SK-N-SH (cell line): ENCODE data around the gene C11orf65. TPM values are rescaled to one million over a fixed set of nuclear protein-coding genes. Genes with fewer than 3 reads are reported as not detected.
"Not testable (repeated sequence)": the region's sequence is repeated elsewhere in the genome, so short reads cannot be mapped to it uniquely, and the experiment has no call there.

Source experiments
- CTCF ChIA-PET: fragments of 300-600, 350-600 bp; formaldehyde crosslinking; extraction: SDS; loops from one replicate; lab custom pipeline; 2021; lab: Yijun Ruan, JAX
- POLR2A ChIA-PET: fragments of 350-600 bp; sonication (Branson Sonifier 250); formaldehyde crosslinking; extraction: SDS; loops from one replicate; lab custom pipeline; 2020; ENCODE audit warnings: antibody characterized with exemption, inconsistent platforms; lab: Yijun Ruan, JAX
- DNase-seq: peaks from one replicate; pipeline ENCODE4 v3.0.0; 2012
- H2AFZ ChIP-seq: fragments of 200-600 bp; sonication (generic); 2 replicates; pipeline ENCODE4 v1.8.1; 2016; ENCODE audit warnings: antibody characterized with exemption, mild to moderate bottlenecking, low read depth
- H3F3A ChIP-seq: fragments of 200-600 bp; sonication (generic); replicated peaks from 2 replicates; pipeline ENCODE3; 2016; ENCODE audit warnings: antibody characterized with exemption, mild to moderate bottlenecking; ENCODE audit not compliant: insufficient read depth
- H3K27ac ChIP-seq, 2 experiments: fragments of 200-500 bp in 1 of 2; fragments of 200-600 bp in 1 of 2; sonication (Bioruptor generic) in 1 of 2; sonication (generic), shearing (Covaris generic) in 1 of 2; 2 replicates each; pipeline versions ENCODE4 v1.5.1 to v1.6.1; 2014 to 2016; ENCODE audit warnings: low read depth in 2 of 2, inconsistent platforms in 1 of 2, low read length in 1 of 2, mild to moderate bottlenecking in 1 of 2, mixed read lengths in 1 of 2
- H3K27me3 ChIP-seq: fragments of 200-600 bp; sonication (generic), shearing (Covaris generic); 2 replicates; pipeline ENCODE4 v1.6.1; 2016; ENCODE audit warnings: mixed run types; ENCODE audit not compliant: insufficient read depth
- H3K36me3 ChIP-seq, 2 experiments: fragments of 200-500 bp in 1 of 2; fragments of 200-600 bp in 1 of 2; sonication (Bioruptor generic) in 1 of 2; sonication (generic) in 1 of 2; replicated peaks in 1 of 2; 2 replicates each; pipeline versions ENCODE3 to v1.5.1; 2014 to 2016; ENCODE audit warnings: low read length in 1 of 2, mild to moderate bottlenecking in 1 of 2; ENCODE audit not compliant: insufficient read depth in 2 of 2, control insufficient read depth in 1 of 2
- H3K4me1 ChIP-seq, 2 experiments: fragments of 200-500 bp in 1 of 2; fragments of 200-600 bp in 1 of 2; sonication (Bioruptor generic) in 1 of 2; sonication (generic), shearing (Covaris generic) in 1 of 2; 2 replicates each; pipeline versions ENCODE4 v1.5.1 to v1.6.1; 2014 to 2016; ENCODE audit warnings: low read depth in 1 of 2, low read length in 1 of 2, mixed run types in 1 of 2; ENCODE audit not compliant: insufficient read depth in 2 of 2, control insufficient read depth in 1 of 2
- H3K4me2 ChIP-seq: fragments of 200-600 bp; sonication (generic), shearing (Covaris generic); 2 replicates; pipeline ENCODE4 v1.6.1; 2017; ENCODE audit warnings: mixed run types
- H3K4me3 ChIP-seq, 2 experiments: fragments of 200-500 bp in 1 of 2; fragments of 200-600 bp in 1 of 2; sonication (Bioruptor generic) in 1 of 2; sonication (generic), shearing (Covaris generic) in 1 of 2; 2 replicates each; pipeline versions ENCODE4 v1.5.1 to v1.8.1; 2014 to 2016; ENCODE audit warnings: low read depth in 2 of 2, inconsistent platforms in 1 of 2, low read length in 1 of 2, mild to moderate bottlenecking in 1 of 2, mixed read lengths in 1 of 2, moderate library complexity in 1 of 2
- H3K79me2 ChIP-seq: fragments of 200-600 bp; sonication (generic); 2 replicates; pipeline ENCODE4 v1.8.1; 2017; ENCODE audit warnings: mild to moderate bottlenecking; ENCODE audit not compliant: insufficient read depth
- H3K9ac ChIP-seq: fragments of 200-600 bp; sonication (generic); 2 replicates; pipeline ENCODE4 v1.6.1; 2017; ENCODE audit warnings: mixed run types
- H3K9me2 ChIP-seq: fragments of 200-600 bp; sonication (generic); 2 replicates; pipeline ENCODE4 v1.6.1; 2017; ENCODE audit warnings: mixed run types
- H3K9me3 ChIP-seq: fragments of 200-600 bp; sonication (generic); 2 replicates; pipeline ENCODE4 v1.6.1; 2017; ENCODE audit warnings: mixed run types, mild to moderate bottlenecking, moderate library complexity
- H4K20me1 ChIP-seq: fragments of 200-600 bp; sonication (generic); 2 replicates; pipeline ENCODE4 v1.6.1; 2017; ENCODE audit warnings: mild to moderate bottlenecking, mixed run types; ENCODE audit not compliant: insufficient read depth
- CHD2 ChIP-seq: fragments of 150-350 bp; IDR thresholded peaks from 2 replicates; pipeline ENCODE4 v1.6.1; 2018; ENCODE audit warnings: low read length; ENCODE audit not compliant: partially characterized antibody
- EP300 ChIP-seq, 2 experiments: IDR thresholded peaks; 2 replicates each; pipeline versions ENCODE4 v1.4.0 to v1.6.1; 2012; ENCODE audit warnings: borderline replicate concordance in 1 of 2, low read depth in 1 of 2, low read length in 1 of 2
- EZH2phosphoT487 ChIP-seq: fragments of 200-600 bp; sonication (generic); IDR thresholded peaks from 2 replicates; pipeline ENCODE4 v1.6.1; 2017; ENCODE audit warnings: low read depth, mixed run types, mild to moderate bottlenecking, antibody characterized with exemption, moderate library complexity, borderline replicate concordance
- FOSL2 ChIP-seq: IDR thresholded peaks from 2 replicates; pipeline ENCODE4 v1.4.0; 2012; ENCODE audit warnings: low read depth, mild to moderate bottlenecking, moderate library complexity, borderline replicate concordance
- GABPA ChIP-seq: IDR thresholded peaks from 2 replicates; pipeline ENCODE4 v1.4.0; 2012; ENCODE audit warnings: low read depth, mild to moderate bottlenecking
- GATA2 ChIP-seq: sonication (generic); formaldehyde crosslinking; IDR thresholded peaks from 2 replicates; pipeline ENCODE4 v1.5.0; 2020; ENCODE audit warnings: mild to moderate bottlenecking, missing genetic modification reagents
- MEF2A ChIP-seq: IDR thresholded peaks from 2 replicates; pipeline ENCODE4 v1.4.0; 2012; ENCODE audit warnings: low read depth, borderline replicate concordance
- NFIC ChIP-seq: IDR thresholded peaks from 2 replicates; pipeline ENCODE4 v1.4.0; 2012; ENCODE audit warnings: borderline replicate concordance
- POLR2AphosphoS5 ChIP-seq: IDR thresholded peaks from 2 replicates; pipeline ENCODE4 v1.6.1; 2012; ENCODE audit warnings: low read depth, low read length
- RFX5 ChIP-seq: IDR thresholded peaks from 2 replicates; pipeline ENCODE4 v1.6.1; 2012; ENCODE audit warnings: mild to moderate bottlenecking, improper control_type of control experiment, low read length
- RXRA ChIP-seq: IDR thresholded peaks from 2 replicates; pipeline ENCODE4 v1.4.0; 2012; ENCODE audit warnings: low read depth, mild to moderate bottlenecking, borderline replicate concordance
- SIN3A ChIP-seq: IDR thresholded peaks from 2 replicates; pipeline ENCODE4 v1.6.1; 2012; ENCODE audit warnings: low read depth, mild to moderate bottlenecking, low read length, moderate library complexity, borderline replicate concordance
- TAF1 ChIP-seq: IDR thresholded peaks from 2 replicates; pipeline ENCODE4 v1.6.1; 2012; ENCODE audit warnings: low read depth, mild to moderate bottlenecking, low read length, moderate library complexity, borderline replicate concordance
- WGBS: methylation state at CpG from one replicate; pipeline ENCODE4 v1.1.6; 2017; ENCODE audit warnings: low lambda C conversion rate; 5-methylcytosine and 5-hydroxymethylcytosine counted together
- polyA plus RNA-seq, 3 experiments: library from polyadenylated mRNA; depleted of rRNA; stranded (reverse); fragments of >200 nt; gene quantifications; 2 replicates each; pipeline ENCODE4 v1.2.3, GENCODE V29; 2012
- TF ChIP-seq, protein P1 (sequence below): IDR thresholded peaks from 2 replicates; pipeline ENCODE4 v1.4.0; 2012; ENCODE audit warnings: low read depth, borderline replicate concordance
- TF ChIP-seq, protein P2 (sequence below): IDR thresholded peaks from 2 replicates; pipeline ENCODE4 v1.6.1; 2012; ENCODE audit warnings: mild to moderate bottlenecking, low read depth, low read length, moderate library complexity
- TF ChIP-seq, protein P3 (sequence below): fragments of 200-600 bp; sonication (generic); IDR thresholded peaks from 2 replicates; pipeline ENCODE4 v1.6.1; 2017; ENCODE audit warnings: antibody characterized with exemption, mild to moderate bottlenecking, moderate library complexity
- TF ChIP-seq, protein P4 (sequence below): IDR thresholded peaks from 2 replicates; pipeline ENCODE4 v1.4.0; 2012; ENCODE audit warnings: low read depth
- TF ChIP-seq, protein P5 (sequence below): fragments of 150-350 bp; IDR thresholded peaks from 2 replicates; pipeline ENCODE4 v1.6.1; 2017; ENCODE audit warnings: antibody characterized with exemption, low read length, low read depth, borderline replicate concordance

C11orf65 gene
- polyA plus RNA-seq, 1 of the 3 experiments (the other 2 are of a cell fraction): 0.07 TPM

DNA sequence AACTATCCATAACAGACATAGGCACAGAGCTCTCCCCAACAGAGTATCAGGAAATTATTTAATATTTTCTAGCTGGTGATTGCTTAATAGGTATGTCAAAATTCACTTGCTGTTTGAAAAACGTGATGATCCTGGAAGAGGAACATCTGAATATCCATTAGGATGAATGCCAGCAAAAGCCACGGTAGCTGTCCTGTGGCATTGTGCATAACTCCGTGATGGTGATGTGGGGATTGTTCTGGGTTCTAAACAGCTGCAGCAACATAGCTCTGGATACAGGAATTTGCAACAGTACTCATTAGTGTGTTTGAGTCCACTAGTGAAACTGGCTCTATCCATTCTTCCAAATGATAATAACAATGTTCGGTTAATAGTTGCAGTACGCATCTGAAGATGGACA, 78.8 kb downstream of the C11orf65 start:
- CTCF ChIA-PET: no interaction called here
- WGBS: 74% methylated on average over 5 of the region's 5 CpGs

DNA sequence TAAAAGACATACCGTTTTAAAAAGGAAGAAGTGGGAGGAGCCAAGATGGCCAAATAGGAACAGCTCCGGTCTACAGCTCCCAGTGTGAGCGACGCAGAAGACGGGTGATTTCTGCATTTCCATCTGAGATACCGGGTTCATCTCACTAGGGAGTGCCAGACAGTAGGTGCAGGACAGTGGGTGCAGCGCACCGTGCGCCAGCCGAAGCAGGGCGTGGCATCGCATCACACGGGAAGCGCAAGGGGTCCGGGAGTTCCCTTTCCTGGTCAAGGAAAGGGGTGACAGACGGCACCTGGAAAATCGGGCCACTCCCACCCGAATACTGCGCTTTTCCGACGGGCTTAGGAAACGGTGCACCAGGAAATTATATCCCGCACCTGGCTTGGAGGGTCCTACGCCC, 93.8 kb downstream of the C11orf65 start:
- H2AFZ ChIP-seq, DNase-seq, H3K79me2 ChIP-seq, H3K9ac ChIP-seq, H3K4me3 ChIP-seq, H3K9me2 ChIP-seq, H4K20me1 ChIP-seq, H3K27me3 ChIP-seq, POLR2A ChIA-PET, H3K36me3 ChIP-seq, H3K9me3 ChIP-seq, H3K4me1 ChIP-seq, H3K4me2 ChIP-seq, CTCF ChIA-PET, H3K27ac ChIP-seq, H3F3A ChIP-seq: not testable (repeated sequence)
- 93% methylated on average over 23 of the region's 24 CpGs for WGBS

More for the DNA sequence above, 78.8 kb downstream of the C11orf65 start:
- Histone ChIP-seq H2AFZ (no peak overlapping the region), H3K4me3 (no peak overlapping the region), H3K9me2 (no peaks in the 10 kb centered on the region), H3K4me1 (no peaks in the 10 kb centered on the region), H3K9ac (no peak overlapping the region), H3K9me3 (no peaks in the 10 kb centered on the region), H3K36me3 (no peaks in the 10 kb centered on the region), H3K27ac (no peak overlapping the region), H3F3A (no peaks in the 10 kb centered on the region), H3K27me3 (no peaks in the 10 kb centered on the region), H3K4me2 (no peak overlapping the region), H3K79me2 (no peaks in the 10 kb centered on the region), H4K20me1 (no peaks in the 10 kb centered on the region)
- no peak for DNase-seq
- POLR2A ChIA-PET: no interaction called here
- TF ChIP-seq SIN3A (no peak), EP300 (IDR thresholded peaks at IDR 0.05; ENCODE audit: borderline replicate concordance in 1 of 2, low read depth in 1 of 2, low read length in 1 of 2) (no peak), GABPA (no peak), FOSL2 (no peak), RFX5 (no peak), NFIC (no peak), MEF2A (no peak), CHD2 (no peak), RXRA (no peak), GATA2 (CRISPR knock-in tag) (no peak), EZH2phosphoT487 (no peak), TAF1 (no peak), POLR2AphosphoS5 (no peak)
- TF ChIP-seq, protein P1, sequence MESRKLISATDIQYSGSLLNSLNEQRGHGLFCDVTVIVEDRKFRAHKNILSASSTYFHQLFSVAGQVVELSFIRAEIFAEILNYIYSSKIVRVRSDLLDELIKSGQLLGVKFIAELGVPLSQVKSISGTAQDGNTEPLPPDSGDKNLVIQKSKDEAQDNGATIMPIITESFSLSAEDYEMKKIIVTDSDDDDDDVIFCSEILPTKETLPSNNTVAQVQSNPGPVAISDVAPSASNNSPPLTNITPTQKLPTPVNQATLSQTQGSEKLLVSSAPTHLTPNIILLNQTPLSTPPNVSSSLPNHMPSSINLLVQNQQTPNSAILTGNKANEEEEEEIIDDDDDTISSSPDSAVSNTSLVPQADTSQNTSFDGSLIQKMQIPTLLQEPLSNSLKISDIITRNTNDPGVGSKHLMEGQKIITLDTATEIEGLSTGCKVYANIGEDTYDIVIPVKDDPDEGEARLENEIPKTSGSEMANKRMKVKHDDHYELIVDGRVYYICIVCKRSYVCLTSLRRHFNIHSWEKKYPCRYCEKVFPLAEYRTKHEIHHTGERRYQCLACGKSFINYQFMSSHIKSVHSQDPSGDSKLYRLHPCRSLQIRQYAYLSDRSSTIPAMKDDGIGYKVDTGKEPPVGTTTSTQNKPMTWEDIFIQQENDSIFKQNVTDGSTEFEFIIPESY: no peak
- TF ChIP-seq, protein P2, sequence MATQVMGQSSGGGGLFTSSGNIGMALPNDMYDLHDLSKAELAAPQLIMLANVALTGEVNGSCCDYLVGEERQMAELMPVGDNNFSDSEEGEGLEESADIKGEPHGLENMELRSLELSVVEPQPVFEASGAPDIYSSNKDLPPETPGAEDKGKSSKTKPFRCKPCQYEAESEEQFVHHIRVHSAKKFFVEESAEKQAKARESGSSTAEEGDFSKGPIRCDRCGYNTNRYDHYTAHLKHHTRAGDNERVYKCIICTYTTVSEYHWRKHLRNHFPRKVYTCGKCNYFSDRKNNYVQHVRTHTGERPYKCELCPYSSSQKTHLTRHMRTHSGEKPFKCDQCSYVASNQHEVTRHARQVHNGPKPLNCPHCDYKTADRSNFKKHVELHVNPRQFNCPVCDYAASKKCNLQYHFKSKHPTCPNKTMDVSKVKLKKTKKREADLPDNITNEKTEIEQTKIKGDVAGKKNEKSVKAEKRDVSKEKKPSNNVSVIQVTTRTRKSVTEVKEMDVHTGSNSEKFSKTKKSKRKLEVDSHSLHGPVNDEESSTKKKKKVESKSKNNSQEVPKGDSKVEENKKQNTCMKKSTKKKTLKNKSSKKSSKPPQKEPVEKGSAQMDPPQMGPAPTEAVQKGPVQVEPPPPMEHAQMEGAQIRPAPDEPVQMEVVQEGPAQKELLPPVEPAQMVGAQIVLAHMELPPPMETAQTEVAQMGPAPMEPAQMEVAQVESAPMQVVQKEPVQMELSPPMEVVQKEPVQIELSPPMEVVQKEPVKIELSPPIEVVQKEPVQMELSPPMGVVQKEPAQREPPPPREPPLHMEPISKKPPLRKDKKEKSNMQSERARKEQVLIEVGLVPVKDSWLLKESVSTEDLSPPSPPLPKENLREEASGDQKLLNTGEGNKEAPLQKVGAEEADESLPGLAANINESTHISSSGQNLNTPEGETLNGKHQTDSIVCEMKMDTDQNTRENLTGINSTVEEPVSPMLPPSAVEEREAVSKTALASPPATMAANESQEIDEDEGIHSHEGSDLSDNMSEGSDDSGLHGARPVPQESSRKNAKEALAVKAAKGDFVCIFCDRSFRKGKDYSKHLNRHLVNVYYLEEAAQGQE: no peak
- TF ChIP-seq, protein P3, sequence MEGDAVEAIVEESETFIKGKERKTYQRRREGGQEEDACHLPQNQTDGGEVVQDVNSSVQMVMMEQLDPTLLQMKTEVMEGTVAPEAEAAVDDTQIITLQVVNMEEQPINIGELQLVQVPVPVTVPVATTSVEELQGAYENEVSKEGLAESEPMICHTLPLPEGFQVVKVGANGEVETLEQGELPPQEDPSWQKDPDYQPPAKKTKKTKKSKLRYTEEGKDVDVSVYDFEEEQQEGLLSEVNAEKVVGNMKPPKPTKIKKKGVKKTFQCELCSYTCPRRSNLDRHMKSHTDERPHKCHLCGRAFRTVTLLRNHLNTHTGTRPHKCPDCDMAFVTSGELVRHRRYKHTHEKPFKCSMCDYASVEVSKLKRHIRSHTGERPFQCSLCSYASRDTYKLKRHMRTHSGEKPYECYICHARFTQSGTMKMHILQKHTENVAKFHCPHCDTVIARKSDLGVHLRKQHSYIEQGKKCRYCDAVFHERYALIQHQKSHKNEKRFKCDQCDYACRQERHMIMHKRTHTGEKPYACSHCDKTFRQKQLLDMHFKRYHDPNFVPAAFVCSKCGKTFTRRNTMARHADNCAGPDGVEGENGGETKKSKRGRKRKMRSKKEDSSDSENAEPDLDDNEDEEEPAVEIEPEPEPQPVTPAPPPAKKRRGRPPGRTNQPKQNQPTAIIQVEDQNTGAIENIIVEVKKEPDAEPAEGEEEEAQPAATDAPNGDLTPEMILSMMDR: no peak
- TF ChIP-seq, protein P4, sequence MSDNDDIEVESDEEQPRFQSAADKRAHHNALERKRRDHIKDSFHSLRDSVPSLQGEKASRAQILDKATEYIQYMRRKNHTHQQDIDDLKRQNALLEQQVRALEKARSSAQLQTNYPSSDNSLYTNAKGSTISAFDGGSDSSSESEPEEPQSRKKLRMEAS: no peak
- TF ChIP-seq, protein P5, sequence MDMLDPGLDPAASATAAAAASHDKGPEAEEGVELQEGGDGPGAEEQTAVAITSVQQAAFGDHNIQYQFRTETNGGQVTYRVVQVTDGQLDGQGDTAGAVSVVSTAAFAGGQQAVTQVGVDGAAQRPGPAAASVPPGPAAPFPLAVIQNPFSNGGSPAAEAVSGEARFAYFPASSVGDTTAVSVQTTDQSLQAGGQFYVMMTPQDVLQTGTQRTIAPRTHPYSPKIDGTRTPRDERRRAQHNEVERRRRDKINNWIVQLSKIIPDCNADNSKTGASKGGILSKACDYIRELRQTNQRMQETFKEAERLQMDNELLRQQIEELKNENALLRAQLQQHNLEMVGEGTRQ: no peak
